Astrocyte of the cerebellum (primary cell): ENCODE measurements around the gene LILRA6.

Experiments used
- DNase-seq: peaks from one replicate; pipeline ENCODE4 v3.0.0-alpha.2; 2011; ENCODE audit warnings: low read depth
- H3K4me3 ChIP-seq: 2 replicates; pipeline ENCODE4 v1.5.1; 2011; ENCODE audit warnings: mild to moderate bottlenecking, low read depth, low read length, moderate library complexity
- in situ Hi-C: cut with HindIII; loops from 2 replicates; pipeline ENCODE4 v1.10.0; 2017; ENCODE audit warnings: low sequenced_read_pairs
- TF ChIP-seq, protein P1 (sequence below): IDR thresholded peaks from 2 replicates; pipeline ENCODE4 v1.5.1; 2012; ENCODE audit warnings: low read length, low read depth, moderate library complexity, mild to moderate bottlenecking; ENCODE audit errors: missing control alignments

The LILRA6 gene

DNA sequence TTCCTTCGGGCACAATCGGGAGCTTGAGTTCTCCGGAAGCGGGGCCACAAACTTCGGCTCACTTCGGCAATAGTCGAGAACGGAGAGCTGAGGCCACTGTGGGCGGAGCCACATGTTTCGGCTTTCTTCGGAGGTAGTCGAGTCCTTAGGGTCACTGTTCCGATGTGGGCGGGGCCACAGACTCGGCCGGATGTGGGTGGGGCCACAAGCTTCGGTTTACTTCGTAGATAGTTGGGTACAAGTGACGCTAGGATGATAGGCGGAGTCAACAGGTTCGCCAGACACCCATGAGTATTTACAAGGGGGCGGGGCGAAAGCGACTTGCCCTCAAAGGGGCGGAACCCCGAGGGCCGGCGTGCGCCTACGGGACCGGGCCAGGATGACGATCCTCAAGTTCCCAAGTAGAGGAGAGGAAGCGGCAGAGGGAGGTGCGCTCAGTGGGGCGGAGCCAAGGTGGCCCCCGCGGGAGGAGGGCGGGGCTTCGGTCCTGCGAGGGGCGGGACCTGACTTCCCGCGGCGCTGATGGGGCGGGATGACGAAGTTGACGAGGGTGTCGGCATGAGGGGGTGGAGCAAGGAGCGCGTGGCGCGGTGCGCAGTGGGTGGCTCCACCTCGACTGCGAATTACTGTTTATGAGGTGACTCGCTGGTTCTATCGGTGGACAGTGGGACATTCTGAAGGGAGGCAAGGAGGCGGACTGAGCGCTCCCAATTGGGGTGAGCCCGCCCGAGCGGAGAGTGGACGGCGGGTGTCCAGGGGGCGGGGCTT, 52.7 kb downstream of the LILRA6 start:
- peak overlapping the region; percentile 72 for H3K4me3 ChIP-seq
- TF ChIP-seq, protein P1, sequence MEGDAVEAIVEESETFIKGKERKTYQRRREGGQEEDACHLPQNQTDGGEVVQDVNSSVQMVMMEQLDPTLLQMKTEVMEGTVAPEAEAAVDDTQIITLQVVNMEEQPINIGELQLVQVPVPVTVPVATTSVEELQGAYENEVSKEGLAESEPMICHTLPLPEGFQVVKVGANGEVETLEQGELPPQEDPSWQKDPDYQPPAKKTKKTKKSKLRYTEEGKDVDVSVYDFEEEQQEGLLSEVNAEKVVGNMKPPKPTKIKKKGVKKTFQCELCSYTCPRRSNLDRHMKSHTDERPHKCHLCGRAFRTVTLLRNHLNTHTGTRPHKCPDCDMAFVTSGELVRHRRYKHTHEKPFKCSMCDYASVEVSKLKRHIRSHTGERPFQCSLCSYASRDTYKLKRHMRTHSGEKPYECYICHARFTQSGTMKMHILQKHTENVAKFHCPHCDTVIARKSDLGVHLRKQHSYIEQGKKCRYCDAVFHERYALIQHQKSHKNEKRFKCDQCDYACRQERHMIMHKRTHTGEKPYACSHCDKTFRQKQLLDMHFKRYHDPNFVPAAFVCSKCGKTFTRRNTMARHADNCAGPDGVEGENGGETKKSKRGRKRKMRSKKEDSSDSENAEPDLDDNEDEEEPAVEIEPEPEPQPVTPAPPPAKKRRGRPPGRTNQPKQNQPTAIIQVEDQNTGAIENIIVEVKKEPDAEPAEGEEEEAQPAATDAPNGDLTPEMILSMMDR = no peak
- peak; percentile 100 for DNase-seq
- in situ Hi-C loops = no loop called here

DNA sequence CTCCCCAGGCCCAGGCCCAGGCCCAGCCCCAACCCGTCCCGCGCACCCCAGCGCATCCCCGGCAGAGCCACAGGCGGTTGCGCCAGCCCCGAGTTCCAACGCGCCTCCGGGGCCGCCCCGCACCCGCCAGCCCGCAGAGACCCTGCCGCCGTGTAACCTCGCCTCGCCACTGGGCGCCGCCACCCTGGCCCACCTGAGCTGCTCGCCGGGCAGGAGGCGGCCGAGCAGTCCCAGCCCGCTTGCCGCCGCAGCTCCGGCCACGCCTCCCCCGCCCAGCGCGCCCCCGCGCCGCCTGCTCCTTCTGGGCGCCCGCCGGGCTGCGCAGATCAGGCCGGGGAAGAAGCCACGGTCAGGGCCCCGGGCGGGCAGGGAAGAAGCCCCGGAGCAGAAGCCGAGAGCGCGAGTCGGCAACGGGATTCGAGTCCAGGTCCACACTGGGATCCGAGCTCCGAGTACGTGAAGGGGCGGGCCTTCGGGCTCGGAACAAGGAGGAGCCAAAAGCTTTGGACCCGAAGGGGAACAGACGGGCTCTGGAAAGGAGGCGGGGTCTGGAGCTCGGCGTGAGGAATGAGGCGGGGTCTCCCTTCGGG, 53.4 kb downstream of the LILRA6 start, which contains the start of gene MBOAT7:
Gene MBOAT7 (minus strand): TSS at position 436 of the 590 bp plus-strand sequence. CDS start 1,072 bp downstream, outside the sequence.
- in situ Hi-C loops = no loop called here
- no peak for DNase-seq
- peak within 1 kb of the TSS; percentile 72 for H3K4me3 ChIP-seq
- TF ChIP-seq, protein P1 = peak; percentile 11

DNA sequence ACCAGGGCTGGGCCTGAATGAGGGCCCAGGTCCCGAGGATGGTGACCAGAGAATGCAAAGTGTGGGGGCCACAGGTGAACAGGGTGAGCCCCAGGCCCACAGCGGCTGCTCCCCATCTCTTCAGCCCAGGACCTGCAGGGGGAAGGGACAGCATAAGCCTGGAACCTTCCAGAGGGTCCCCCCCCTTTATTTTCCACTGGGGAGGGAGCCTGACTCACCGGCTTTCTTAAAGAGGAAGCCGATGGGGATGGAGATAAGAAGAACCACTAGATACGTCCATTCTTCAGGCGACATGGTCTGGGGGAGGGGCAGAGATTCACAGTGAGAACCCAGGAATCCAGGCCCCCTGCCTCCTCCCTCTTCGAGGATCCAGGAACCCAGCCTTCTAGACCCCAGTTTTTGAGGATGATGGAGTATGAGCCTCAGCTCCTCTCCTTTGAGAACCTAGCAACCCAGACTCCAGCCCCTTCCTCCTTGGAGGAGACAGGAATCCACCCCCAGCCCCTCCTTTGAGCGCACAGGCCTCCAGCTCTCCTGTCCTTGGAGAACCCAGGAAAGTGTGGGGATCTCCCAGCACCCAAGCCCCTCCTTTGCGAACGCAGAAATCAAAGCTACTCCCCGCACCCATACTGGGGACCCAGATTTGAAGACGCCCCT, 54.2 kb downstream of the LILRA6 start:
- in situ Hi-C loops = no loop called here
- peak overlapping the region; percentile 72 for H3K4me3 ChIP-seq
- TF ChIP-seq, protein P1 = no peak
- no peak for DNase-seq

DNA sequence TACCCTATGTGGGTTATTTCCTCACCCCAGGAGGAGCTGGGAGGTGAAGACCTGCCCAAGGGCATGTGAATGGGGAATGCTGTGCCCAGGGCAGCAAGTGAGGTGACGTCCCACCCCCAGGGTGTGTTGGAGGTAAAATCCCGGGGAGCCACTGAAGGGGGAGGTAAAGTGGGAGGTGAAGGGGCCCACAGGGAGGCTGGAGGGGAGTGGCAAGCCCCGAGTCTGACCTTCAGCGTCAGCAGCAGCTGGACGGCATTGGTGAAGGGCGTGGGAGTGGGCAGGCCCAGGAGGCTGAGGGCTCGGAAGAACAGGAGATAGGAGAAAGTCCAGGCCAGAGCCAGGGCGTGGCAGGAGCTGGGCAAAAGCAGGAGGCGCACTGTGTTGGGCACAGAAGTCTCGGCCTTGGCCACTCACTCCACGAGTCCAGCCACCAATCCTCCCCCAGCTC, 55.6 kb downstream of the LILRA6 start:
- in situ Hi-C loops = no loop called here
- no peak for DNase-seq
- no peak overlapping the region for H3K4me3 ChIP-seq
- TF ChIP-seq, protein P1 = no peak
